SIG-M5 (cell line): Measurements from ENCODE around the gene CCDC63.
"Not testable (repeated sequence)": the region's sequence is repeated elsewhere in the genome, so short reads cannot be mapped to it uniquely, and the experiment has no call there.

Experiments
- DNase-seq: peaks from one replicate; lab custom pipeline; 2025; lab: John Stamatoyannopoulos, UW

CCDC63 gene

GRCh38 chr12:110844551-110845338 is 2.0 kb upstream of the CCDC63 start:
- DNase-seq, result no peak

- DNase-seq, result no peak
Observed at GRCh38 chr12:110845339-110845682, 1.5 kb upstream of the CCDC63 start.

GRCh38 chr12:110848314-110848923 is 1.6 kb downstream of the CCDC63 start:
- DNase-seq, result no peak

DNA sequence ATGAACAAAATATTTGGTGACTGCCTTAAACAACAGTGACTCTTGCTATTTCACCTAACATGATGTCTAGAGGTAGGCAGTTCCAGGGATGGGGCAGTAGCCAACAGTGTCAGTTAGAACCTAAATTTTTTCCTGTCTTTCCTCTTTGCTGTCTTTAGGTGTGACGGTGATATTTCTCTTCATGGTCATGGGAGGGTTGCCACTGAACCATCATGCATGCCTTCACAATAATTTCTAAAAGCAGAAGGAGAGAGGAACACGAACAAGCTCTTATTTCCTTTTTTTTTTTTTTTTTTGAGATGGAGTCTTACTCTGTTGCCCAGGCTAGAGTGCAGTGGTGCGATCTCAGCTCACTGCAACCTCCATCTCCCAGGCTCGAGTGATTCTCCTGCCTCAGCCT is 2.4 kb downstream of the CCDC63 start:
- DNase-seq, result no peak

- DNase-seq, result no peak
Observed at GRCh38 chr12:110849748-110850403, 3.1 kb downstream of the CCDC63 start.

- no peak for DNase-seq
Observed at GRCh38 chr12:110850762-110851161, 4.0 kb downstream of the CCDC63 start.

GRCh38 chr12:110853836-110854235 is 7.0 kb downstream of the CCDC63 start:
- DNase-seq, result no peak

DNA sequence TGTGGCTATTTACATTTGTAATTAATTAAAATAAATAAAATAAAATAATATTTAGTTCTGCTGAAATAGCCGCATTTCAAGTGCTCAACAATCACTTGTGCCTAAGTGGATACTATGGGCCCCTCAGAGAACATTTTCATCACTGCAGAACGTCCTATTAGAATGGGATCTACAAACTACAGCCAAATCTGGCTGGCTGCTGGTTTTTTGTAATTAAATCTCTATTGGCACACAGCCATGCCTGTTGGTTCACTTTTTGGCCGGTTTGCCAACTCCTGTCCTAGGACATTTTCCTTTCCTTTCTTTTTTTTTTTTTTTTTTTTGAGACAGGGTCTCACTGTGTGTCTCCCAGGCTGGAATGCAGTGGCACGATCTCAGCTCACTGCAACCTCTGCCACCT is 9.8 kb downstream of the CCDC63 start:
- DNase-seq, result no peak

DNA sequence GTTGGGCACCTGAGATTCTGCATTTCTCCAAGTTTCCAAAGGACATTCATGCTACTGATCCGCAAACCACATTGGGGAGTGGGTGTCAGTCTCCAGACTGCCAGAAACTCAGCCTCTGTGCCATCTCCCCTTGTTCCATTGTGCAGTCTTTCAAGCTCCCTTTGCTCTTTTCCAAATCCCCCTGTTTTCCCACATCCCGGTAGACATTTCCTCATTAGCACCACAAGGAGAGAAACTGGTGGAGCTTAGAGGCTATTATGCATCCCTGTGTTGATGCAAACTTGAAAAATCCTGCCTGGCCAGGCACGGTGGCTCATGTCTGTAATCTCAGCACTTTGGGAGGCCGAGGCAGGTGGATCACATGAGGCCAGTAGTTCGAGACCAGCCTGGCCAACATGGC is 10.7 kb downstream of the CCDC63 start:
- no peak for DNase-seq

DNA sequence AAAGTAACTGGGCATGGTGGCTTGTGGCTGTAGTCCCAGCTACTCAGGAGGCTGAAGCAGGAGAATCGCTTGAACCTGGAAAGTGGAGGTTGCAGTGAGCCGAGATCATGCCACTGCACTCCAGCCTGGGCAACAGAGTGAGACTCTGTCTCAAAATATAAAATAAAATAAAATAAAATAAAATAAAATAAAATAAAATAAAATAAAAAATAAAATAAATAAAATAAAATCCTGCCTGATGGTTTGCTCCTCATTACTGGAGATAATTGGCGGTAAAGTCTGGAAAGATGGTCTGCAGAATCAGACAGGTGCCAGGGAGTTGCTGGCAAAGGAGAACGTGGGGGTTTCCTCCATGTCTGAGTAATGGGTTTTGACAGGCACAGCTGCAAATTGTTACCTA is 11.2 kb downstream of the CCDC63 start:
- DNase-seq, result not testable (repeated sequence)

DNA sequence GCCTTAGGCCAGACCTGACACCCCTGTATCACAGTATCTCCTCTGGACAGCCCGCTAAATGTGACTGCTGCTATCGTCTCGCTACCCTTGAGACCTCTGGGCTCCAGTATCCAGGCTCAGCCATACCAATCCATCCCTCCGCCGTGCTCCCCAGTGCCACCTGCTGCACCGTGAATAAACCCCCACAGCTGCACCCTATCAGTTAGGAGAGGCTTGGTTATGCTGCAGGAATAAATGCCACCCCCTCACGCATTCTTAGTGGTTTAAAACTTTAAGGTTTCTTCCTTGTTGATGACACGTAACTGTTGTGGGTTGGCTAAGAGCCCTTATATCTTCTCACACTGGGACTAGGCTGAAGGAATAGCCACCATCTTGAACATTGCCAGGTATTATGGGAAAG is 12.1 kb downstream of the CCDC63 start:
- DNase-seq, result no peak

GRCh38 chr12:110860833-110861296 is 14.1 kb downstream of the CCDC63 start:
- no peak for DNase-seq

DNA sequence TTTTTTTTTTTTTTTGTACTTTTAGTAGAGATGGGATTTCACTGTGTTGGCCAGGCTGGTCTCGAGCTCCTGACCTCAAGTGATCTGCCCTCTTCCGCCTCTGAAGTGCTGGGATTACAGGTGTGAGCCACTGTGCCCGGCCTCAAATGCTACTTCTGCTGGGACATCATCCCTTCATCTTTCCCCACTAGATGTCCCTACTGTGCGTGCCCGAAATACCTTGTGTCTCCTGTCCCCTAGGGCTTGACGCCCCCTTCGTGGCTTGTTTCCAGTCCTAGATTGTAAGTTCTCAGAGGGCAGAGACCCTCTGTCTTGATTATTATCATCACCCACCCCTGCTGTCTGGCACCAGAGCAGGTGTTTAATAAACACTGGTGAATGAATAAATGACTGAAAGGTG is 14.9 kb downstream of the CCDC63 start:
- no peak for DNase-seq

DNA sequence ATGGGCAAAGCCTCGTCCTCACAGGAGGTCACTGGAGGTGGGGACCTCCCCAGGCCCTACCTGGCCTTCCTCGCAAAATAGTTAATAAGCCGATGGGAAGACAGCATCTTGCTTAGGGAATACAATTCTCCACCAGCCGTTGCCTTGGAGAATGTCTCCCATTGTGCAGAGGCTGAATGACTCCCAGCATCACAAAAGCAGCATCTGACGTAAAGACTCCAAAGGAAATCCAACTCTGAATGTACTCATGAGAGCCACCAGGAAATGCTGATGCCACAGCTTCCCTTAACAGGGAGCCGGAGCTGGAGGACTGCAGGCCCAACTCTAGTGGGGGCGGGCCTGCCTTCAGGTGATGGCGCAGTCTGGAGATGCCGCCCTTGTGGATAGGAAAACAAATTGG is 15.5 kb downstream of the CCDC63 start:
- no peak for DNase-seq

GRCh38 chr12:110863161-110863560 is 16.4 kb downstream of the CCDC63 start:
- DNase-seq, result no peak

- DNase-seq, result no peak
Observed at GRCh38 chr12:110865521-110865920, 18.7 kb downstream of the CCDC63 start.

GRCh38 chr12:110869026-110869425 is 22.2 kb downstream of the CCDC63 start:
- peak; percentile 78 for DNase-seq

GRCh38 chr12:110869803-110870202 is 23.0 kb downstream of the CCDC63 start:
- DNase-seq, result no peak

GRCh38 chr12:110872100-110872499 is 25.3 kb downstream of the CCDC63 start:
- DNase-seq, result no peak

- no peak for DNase-seq
Observed at GRCh38 chr12:110874351-110874750, 27.6 kb downstream of the CCDC63 start.

DNA sequence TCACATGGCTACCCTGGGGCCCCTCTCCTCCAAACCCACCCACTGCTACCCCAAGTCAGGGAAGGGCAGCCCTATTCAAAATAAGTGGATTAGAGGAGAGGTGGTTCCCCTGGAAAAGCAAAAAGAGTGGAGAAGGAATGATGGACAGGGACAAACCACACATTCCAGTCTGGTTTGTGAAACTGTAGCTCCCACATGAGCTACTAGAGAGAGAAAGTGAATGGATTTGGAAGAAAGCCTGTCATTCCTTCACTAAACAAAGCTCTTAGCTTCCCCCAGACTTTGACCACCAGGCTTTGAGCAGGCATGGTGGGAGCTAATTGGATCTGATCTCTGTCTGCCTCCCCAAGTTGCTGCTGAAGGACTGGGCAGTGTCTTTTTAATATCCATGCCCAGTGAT is 28.0 kb downstream of the CCDC63 start:
- no peak for DNase-seq

GRCh38 chr12:110880651-110881050 is 33.9 kb downstream of the CCDC63 start:
- no peak for DNase-seq

DNA sequence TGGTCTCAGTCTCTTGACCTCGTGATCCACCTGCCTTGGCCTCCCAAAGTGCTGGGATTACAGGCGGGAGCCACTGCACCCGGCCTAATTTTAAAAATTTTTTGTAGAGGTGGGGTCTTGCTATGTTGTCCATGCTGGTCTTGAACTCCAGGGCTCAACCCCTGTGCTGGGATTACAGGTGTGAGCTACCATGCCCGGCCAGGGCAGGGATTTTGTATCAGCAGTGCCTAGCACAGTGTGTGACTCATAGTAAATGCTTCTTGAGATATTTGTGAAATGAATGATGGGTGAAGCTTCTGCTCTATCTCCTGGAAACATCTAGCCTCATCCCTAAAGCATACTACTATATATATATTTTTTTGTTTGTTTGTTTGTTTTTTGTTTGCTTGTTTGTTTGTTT is 36.5 kb downstream of the CCDC63 start:
- DNase-seq, result no peak
